Measurements from ENCODE around the gene EDN3.

- TF ChIP-seq CTCF (IDR thresholded peaks at IDR 0.05) (no peak), POLR2AphosphoS5 (IDR thresholded peaks at IDR 0.05) (no peak)
Measured at GRCh38 chr20:59349277-59349676, 48.9 kb downstream of the EDN3 start.

Measured in prostate gland (tissue), 2 donors.